ENCODE results near the gene CUBN.
"Not testable (repeated sequence)": the region's sequence is repeated elsewhere in the genome, so short reads cannot be mapped to it uniquely, and the experiment has no call there.

Gene CUBN

GRCh38 chr10:16853809-16854208 lies 275.8 kb downstream of the CUBN start:
- no peak for DNase-seq

- no peak for DNase-seq
Measured at GRCh38 chr10:16853201-16853600, 276.4 kb downstream of the CUBN start.

- DNase-seq, result no peak
Measured at GRCh38 chr10:16852624-16853023, 277.0 kb downstream of the CUBN start.

GRCh38 chr10:16848562-16849154 lies 281.0 kb downstream of the CUBN start:
- no peak for DNase-seq

- no peak for DNase-seq
Measured at GRCh38 chr10:16847644-16848043, 282.0 kb downstream of the CUBN start.

- no peak for DNase-seq
Measured at GRCh38 chr10:16845248-16845647, 284.4 kb downstream of the CUBN start.

GRCh38 chr10:16843252-16843870 lies 286.2 kb downstream of the CUBN start:
- DNase-seq, result peak; percentile 56

GRCh38 chr10:16835228-16835627 lies 294.4 kb downstream of the CUBN start:
- no peak for DNase-seq

- DNase-seq, result no peak
Measured at GRCh38 chr10:16832351-16833080, 297.1 kb downstream of the CUBN start.

GRCh38 chr10:16828701-16829175 lies 300.9 kb downstream of the CUBN start:
- DNase-seq, result no peak

GRCh38 chr10:16828114-16828568 lies 301.5 kb downstream of the CUBN start:
- DNase-seq, result peak; percentile 58

GRCh38 chr10:16827474-16827873 lies 302.1 kb downstream of the CUBN start:
- DNase-seq, result not testable (repeated sequence)

- DNase-seq, result no peak
Measured at GRCh38 chr10:16822726-16823360, 306.8 kb downstream of the CUBN start.

GRCh38 chr10:16822027-16822426 lies 307.6 kb downstream of the CUBN start:
- no peak for DNase-seq

GRCh38 chr10:16820421-16820820 lies 309.2 kb downstream of the CUBN start:
- DNase-seq, result no peak

- DNase-seq, result no peak
Measured at GRCh38 chr10:16820018-16820417, 309.6 kb downstream of the CUBN start.

GRCh38 chr10:16819436-16819835 lies 310.2 kb downstream of the CUBN start:
- no peak for DNase-seq

GRCh38 chr10:16819026-16819425 lies 310.6 kb downstream of the CUBN start:
- DNase-seq, result no peak

- peak; percentile 81 for DNase-seq
Measured at GRCh38 chr10:16817125-16818019, 312.2 kb downstream of the CUBN start, which contains the start of gene RSU1. Gene RSU1, minus strand, starts transcription at chr10:16817424. Its CDS starts 343 bp downstream, at chr10:16817081.

- DNase-seq, result no peak
Measured at GRCh38 chr10:16816830-16817124, 312.8 kb downstream of the CUBN start.

- DNase-seq, result no peak
Measured at GRCh38 chr10:16816171-16816570, 313.4 kb downstream of the CUBN start.

- no peak for DNase-seq
Measured at GRCh38 chr10:16814012-16814411, 315.6 kb downstream of the CUBN start.

- no peak for DNase-seq
Measured at GRCh38 chr10:16812676-16813075, 316.9 kb downstream of the CUBN start.

Data from NCI-H2081 treated with DMSO at 0.1 percent for 48 hours (cell line).